MV-4-11 (cell line): ENCODE data around the gene ARID1B.

Experiments used
- DNase-seq: peaks from one replicate; lab custom pipeline; 2025; lab: John Stamatoyannopoulos, UW

The ARID1B gene

DNA sequence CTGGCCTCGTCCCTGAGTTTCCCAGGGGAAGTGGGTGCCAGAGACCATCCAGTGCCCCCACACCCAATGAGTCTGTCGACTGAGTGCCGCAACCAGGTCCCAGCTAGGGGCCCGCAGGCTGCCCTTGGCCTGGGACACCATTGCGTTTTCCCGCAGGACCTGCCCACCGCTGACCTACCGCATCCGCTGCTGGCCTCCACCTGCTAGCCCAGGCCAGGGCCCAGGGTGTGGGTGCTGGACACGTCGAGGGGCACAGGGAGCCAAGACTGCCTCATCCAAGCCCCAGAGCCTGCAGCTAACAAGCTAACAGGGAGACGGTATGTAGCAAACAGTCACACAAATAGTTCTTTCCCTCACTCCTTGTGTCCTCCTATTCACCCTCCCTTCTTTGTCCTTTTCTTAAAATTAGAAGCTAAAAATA lies 448.4 kb downstream of the ARID1B start:
- no peak for DNase-seq

DNA sequence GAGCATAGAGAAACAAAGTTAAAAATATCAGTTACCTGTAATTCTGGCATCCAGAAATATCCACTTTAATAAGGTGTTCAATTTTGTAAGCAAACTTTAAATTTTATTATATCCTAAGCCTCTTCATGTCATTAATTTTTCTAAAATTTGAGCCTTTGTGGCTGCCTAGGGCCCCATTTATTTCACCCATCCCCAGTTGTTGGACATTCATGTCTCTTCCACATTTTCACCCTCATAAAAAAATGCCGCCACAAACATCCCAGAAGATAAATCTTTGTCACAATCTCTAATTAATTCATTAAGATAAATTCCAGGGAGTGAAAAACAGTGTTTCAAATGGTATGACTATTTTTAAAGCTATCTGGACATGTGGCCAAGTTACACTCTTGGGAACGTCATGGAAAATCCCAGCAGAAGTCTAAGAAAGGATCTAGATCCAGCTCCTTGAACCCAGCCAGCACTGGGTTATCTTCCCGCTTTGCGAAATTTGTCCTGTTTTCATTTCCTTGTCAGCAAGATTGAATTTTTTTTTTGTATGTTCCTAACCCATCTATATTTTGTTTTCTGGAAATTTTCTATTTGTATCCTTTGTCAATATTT lies 448.9 kb downstream of the ARID1B start:
- DNase-seq = no peak

DNA sequence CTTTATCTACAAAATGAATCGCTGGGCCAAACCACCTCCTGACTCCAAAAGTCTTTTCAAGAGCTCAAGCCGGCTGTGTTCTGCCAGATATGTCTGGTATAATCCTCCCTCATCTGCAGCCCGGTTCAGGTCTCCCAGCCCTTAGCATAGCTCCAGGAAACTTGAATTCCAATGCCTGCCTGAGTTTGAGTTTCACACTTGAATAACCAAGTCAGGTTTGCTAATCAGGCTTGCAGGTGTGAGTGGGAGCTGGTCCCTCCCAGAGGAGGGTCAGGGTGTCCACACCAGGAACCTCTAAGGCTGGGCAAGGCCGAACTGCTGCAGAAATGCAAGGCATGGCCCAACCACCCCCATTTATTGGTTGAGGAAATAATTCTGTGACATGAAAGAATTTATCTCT lies 449.6 kb downstream of the ARID1B start:
- DNase-seq = no peak

DNA sequence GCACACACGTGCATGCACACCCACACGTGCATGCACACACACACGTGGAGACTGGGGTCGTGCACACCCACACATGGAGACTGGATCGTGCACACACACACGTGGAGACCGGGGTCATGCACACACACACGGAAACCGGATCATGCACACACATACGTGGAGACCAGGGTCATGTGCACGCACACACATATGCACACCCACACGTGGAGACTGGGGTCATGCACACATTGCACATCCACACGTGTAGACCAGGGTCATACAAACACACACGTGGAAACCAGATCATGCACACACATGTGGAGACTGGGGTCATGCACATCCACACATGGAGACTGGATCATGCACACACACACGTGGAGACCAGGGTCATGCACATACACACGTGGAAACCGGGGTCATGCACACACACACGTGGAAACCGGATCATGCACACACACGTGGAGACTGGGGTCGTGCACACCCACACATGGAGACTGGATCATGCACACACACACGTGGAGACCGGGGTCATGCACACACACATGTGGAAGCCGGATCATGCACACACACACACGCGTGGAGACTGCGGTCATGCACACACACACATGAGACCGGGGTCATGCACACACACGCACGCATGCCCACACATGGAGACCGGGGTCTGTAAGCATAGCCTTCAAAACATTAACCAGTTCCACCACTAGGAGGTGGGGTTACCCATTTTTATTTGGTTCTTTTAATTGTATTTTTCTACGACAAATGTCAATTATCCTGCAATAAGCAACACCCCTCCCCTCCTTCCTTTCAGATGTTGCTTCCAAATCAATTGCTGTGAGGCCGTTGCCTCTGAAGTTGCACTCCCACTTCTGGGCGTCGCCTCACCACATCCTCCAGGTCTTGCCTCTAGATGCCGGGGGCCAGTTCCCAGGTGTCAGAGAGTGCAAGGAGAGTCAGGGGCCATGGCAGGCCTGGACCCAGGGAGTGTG lies 450.3 kb downstream of the ARID1B start:
- DNase-seq = peak; percentile 9

DNA sequence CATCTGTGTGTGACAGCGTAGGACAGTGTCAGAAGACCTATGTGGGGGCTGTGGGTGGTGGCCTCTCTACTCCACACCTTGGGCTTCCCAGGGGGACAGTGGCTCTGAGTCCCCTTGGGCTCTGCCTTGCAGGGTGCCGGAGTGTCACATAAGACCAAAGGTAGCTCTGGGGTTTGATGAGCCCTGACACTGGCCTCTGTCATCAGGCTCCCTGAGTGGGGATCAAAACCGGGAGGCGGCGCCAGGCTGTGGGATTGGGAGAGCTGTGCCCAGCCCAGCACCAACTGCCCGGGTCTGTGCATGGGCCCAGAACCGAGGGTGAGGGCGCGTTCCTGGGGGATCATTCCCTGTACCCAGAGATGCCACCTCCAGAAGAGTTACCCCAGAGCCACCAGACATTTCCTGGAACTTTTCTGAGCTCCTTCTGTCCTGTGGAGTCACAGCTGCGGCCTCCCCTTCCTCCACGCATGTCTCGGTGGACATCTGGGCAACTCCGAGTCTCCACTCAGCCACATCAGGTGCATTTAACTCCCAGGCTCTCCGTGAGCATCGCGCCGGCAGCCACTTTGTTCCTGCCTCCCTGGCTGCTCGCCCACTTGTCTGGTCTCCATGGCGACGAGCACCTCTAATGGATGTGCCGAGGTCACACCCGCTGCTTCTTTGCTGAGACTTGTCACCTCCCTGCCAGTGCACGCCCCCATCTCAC lies 451.4 kb downstream of the ARID1B start:
- DNase-seq = no peak

DNA sequence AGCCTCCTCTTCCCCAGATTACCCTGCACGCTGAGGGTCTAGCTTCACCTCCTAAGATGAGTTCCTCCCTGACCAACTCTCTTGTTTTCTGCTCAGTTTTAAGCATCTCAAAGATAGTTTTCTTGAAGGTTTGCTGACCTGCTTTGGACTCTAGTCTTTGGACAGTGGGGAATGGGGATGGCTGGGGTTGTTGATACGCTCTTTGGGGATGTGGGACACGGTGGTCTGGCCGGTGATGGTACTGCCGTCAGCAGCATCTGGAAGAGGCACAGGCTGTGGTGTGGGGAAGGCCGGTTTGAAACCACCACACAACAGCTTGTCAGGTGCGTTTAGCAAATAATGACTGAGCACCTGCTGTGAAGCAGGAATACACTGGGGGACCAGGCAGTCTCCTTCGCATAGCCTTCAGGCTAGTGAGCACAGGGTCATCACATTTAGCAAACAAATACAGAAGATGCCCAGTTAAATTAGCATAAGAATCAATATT lies 452.0 kb downstream of the ARID1B start:
- DNase-seq = no peak

DNA sequence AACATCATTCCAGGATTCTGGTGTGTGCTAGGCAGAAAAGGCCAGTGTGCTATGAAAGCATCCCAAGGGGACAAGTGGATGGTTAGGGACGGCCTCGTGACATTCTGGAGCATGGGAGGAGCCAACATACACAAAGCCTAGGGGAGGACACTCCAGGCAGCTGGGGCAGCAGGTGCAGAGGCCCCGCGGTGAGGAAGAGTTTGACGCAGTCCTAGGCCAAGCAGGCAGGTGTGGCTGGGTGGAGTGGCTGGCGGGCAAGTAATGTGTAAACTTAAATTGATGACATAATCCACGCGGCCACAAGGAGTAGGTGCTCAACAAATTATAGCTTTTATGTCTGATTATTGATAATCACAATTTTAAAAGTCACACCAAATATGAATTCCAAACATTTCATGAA lies 452.5 kb downstream of the ARID1B start:
- DNase-seq = no peak

DNA sequence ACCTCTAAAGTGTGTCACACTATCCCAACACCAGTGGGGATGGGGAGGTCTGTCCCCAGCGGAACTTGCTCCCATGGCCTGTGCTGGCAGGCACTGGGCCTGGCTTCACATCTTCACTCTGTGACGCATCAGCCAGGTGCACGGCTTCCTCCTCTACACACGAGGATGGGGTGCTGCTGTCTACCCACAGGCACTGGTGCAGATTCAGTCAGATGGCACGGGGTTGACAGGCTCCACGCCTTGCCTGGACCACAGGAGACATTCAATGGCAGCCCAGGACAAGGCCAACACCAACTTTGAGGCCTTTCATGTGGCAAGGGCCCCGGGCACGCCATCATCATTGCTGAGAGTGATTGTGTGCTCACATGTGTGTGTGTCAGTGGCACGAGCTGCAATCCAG lies 453.7 kb downstream of the ARID1B start:
- no peak for DNase-seq

DNA sequence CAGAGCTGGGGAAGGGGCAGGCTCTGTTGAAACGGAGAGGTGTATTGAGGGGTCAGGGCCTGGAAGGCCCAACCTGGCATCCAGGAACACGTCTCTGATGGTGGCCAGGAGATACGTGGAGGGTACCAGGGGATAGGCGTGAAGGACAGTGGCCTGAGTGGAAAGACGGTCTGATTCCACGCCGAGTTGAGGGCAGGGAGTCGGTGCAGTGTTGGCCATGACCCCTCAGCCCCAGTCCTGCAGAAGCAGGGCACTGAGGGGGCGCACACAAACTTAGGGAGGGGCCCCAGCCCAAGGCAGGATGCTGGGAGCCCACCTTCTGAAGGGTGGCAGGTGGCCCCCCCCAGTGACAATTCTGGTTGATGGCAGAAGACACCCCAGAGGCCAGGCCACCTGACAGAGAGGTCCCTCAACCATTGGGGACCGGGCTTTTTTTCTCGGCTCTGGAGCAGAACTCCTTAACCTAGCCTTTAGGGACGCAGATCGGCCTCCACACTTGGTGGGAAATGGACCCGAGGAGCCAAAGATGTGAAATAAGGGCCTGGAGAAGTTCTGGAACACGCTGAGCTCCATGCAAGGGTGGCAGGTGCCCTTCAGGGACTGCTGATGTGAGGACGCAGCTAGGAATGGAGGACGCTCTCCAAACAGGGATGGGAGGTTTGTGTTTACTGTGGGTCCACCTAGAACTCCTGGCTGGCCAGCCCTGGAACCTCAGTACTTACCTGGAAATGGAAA lies 455.1 kb downstream of the ARID1B start:
- no peak for DNase-seq

DNA sequence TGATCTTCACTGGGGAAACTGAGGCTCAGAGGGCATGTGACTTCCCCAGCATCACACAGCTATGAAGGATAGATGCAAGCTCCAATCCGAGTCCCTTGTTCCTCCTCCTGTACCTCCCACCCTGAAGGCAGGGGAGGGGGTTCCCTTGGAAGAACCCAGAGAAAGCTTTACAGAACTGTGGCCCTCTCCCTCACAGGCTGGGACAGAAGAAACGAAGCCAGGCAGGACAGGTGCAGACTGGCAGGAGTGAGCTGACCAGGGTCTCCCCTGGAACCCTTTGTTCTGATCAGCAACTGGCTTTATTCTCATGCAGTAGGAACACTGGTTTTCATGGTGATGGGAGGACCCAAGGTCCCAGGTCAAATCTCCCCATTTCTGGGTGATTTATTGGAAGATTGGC lies 456.0 kb downstream of the ARID1B start:
- DNase-seq = no peak

DNA sequence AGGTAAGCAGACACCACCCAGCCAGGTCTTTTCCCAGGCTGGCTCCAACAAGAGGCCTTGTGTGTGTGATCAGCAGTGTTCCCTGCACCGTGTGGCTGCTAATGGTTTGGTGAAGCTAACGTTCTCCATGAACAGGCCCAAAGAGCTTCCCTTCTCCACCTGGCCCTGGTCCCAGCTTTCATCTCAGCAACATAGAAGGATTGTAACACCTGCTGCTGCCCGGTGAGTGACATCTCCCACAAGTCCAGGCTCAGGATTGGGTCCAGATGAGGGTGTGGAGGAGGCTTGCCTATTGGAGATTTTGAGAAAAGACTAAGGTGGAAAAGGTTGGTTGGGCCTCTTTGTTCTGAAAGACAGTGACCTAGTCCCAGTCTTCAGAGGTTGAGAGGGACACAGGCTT lies 456.5 kb downstream of the ARID1B start:
- no peak for DNase-seq

DNA sequence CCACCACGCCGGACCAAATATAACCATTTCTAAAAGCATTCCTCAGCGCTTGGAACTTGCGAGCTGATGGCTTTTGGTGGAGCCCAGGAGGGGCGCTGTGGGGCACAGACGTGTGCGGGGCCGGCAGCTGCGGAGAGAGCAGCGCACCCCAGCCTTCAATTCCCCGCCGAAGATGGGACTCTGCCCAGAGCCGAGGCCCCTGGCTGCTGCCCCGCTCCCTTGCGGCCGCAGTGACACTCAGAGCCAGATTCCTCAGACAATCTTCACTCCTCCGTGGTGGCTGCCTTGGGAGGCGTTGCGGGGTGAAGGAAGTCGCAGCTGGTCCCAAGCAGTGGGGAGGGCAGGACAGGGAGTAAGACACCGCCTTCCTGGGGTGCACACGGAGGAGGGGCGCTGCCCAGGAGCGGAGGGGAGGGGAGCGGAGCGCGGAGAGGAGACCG lies 458.4 kb downstream of the ARID1B start:
- peak; percentile 19 for DNase-seq

DNA sequence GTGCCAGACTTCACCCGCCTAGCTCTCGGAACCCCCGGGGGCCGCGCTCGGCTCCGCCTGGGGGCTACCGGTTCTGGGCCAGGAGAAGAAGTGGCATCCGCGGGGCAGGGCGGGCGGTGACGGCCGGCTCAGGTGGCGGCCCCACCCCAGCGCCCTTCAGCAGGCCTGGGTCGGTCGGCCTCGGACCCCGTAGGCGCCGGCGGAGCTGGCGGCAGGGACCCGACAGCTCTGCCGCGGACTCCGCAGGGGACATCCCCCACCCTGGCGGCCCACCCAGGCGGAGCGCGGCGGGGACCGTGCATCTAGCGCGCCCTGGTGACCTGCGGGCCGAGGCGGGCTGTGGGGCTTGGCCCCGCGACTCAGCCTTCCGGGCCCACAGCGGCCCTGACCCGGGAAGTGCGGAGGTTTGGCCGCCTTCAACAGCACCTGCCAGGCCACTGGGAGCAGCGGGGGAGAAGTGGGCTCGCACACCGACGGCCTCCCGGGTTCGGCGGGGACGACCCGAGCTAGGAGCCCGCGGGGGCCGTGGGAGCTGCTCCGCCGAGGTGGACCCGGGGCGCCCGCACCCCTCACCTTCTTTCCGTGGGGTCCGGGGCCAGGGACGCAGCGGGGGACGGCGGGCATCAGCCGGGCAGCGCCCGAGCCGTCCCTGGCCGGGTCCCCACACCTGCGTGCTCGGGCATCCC lies 459.0 kb downstream of the ARID1B start:
- no peak for DNase-seq

DNA sequence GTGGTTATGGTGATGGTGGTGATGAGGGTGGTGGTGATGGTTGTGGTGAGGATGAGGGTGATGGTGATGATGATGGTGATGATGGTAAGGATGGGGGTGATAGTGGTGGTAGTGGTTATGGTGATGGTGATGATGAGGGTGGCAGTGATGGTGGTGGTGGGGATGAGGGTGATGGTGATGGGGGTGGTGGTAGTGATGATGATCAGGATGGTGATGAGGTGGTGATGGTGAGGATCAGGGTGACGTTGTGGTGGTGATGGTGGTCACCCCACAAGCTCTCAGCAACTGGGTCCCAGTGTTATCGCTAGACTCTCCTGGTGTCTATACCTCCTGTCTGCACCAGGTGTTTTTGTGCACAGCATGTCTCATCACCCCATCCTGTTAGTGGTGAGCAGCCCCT lies 461.2 kb downstream of the ARID1B start:
- DNase-seq = no peak

DNA sequence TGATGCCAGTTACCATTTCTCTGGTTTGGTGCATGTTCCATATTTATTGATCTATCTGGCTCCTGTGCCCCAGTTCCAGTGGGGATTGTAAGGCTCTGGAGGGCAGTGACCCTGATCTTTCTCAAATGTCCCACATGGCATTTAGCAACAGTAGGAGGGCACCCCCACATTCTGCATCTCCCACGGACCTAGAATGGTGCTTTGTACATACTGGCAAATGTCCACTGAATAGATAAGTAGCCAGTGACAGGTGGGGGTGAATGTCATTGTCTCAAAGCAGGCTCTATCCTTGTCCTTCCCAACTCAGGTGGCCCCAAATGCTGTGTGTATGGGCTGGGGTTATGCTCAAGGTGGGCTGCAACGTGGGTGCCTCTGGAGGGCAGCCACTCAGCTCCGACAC lies 462.0 kb downstream of the ARID1B start:
- no peak for DNase-seq

DNA sequence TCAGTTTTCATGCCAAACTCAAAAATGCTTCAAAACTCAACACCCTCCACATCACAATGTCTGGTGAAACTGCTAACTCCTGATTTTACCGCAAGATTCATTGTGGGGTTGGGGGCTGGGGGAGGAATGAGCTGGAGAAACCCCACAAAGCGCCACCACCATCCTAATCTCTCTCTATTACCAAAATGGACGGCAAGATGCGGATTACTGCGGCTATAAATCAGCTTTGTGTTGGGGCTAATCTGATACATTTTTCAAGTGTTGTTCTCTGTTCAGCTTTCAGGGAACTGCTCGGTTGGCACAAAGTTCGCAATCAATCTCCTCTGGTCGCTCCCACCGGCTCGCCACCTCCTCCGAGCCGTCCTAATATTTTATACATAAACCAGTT lies 462.5 kb downstream of the ARID1B start:
- no peak for DNase-seq

DNA sequence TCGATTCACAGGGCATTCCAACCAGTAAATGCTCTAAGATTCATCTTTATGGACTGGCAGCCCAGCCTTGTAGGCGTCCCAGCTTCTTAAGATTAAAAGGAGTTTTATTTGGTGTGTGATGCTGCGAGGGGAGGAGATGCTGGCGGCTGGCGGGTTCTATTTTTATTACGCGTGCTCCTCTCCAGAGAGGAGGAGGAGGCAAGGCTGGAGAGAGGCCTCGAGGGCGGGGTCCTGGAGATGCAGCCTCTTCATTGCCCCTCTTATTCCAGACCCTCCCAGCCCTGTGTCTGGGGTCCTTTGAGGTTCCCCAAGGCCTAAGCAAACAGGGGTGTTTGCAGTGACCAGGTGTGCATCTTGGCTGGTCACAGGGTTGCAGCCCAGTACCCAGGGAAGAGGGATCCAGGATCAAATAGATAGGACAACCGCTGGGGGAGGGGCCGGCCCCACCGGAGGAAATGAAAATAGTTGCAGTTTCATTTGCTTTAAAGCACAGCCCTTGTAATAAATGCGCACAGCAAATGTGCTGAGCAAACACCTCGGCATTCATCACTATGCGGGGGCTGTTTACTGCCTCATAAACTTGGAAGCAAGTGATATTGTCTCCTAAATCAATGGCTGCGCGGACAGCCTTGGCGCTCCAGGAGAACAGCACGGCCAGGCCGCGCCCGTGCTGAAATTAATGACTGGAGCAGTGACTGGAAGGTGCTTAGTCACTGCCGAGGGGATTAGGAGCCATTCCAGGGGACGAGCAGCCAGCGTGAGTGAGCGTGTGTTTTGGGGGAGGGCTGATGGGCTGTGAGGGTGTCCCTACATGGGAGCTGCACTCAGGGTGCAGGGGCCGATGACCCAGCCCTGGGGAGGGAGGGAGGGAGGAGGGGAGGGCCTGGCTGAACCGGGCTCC lies 463.1 kb downstream of the ARID1B start:
- peak; percentile 30 for DNase-seq

DNA sequence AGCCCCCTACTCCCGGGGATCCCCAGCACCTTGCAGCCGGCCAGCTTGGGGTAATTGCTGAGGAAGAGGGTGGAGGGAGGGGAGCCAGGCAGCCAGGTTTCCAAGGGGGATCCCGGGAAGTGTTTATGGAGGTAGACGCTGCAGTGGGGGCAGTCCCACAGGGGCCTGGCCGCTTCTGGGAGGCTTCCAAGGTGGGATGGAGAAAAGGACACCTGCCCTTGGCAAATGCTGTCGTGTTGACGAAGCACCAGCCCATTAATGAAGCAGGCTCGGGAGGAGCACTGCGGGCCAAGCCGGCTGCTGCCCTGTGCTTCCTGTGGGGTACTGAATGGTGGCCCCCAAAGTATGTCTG lies 463.8 kb downstream of the ARID1B start:
- DNase-seq = no peak

DNA sequence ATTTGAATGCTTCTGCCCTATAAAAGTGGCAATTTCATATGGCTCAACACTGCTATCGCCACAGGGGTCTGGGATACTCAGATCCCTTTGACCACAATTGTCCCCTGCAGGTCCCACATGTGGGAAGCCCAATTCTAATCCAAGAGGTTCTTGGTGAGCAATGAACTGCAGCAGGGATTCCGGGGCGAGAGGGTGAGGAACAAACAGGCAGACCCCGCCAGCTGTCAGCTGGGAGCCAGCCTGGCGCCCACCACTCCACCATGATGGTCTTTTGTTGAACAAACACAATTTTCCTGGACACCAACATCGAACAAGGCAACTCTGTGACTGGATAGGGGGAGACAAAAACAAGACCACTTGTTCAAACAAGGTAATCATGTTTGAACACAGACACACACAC lies 465.6 kb downstream of the ARID1B start:
- DNase-seq = no peak

DNA sequence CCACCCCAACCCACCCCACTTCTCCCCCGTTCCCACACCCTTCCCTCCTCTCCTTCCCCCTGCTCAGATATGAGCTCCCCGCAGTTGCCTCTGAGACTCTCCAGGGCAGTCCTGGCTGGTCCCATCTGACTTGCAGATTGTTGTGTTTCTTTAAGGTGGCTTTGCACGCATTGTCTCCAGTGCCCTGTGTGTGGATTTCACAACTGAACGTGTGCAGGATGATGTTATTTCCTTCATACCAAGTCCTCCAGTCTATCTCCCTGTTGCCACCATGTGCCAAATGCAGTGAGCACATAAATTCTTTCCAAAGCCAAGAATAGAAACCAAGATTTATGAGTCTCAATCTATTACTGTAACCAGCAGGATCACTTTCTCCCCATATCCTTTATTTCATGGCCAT lies 467.0 kb downstream of the ARID1B start:
- peak; percentile 85 for DNase-seq
